ENCODE measurements around the gene RUFY4. TPM values are rescaled to one million over a fixed set of nuclear protein-coding genes. Genes with fewer than 3 reads are reported as not detected.
A peak's percentile ranks its signal among the peaks of the same experiment; 100 is the strongest.
"Not testable (repeated sequence)": the region's sequence is repeated elsewhere in the genome, so short reads cannot be mapped to it uniquely, and the experiment has no call there.

The RUFY4 gene
- total and polyA plus RNA-seq, 9 of the 15 experiments (the other 6 are each of a cell fraction or from before 2014, with no cell fraction given), result not detected

DNA sequence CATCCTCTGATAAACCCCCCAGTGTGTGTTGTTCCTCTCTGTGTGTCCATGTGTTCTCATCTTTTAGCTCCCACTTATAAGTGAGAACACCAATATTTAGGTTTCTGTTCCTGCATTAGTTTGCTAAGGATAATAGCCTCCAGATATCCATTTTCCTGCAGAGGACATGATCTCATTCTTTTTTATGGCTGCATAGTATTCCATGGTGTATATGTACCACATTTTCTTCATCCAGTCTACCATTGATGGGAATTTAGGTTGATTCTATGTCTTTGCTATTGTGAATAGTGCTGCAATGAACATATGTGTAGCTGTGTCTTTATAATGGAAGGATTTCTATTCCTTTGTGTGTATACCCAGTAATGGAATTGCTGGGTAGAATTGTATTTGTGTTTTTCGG, 24.5 kb upstream of the RUFY4 start:
- H3K9me3 ChIP-seq (replicated peaks; ENCODE audit: control insufficient read depth, insufficient read depth, low read depth, low read length); H3K4me2 ChIP-seq (ENCODE audit: insufficient read depth, low read length); H3K4me3 ChIP-seq; DNase-seq (ENCODE audit: extremely low read depth in 1 of 4, low spot score in 3 of 4); ATAC-seq; H3K36me3 ChIP-seq (ENCODE audit: control insufficient read depth, insufficient read depth, low read length); H2AFZ ChIP-seq (ENCODE audit: low read depth, low read length); H3K9ac ChIP-seq (ENCODE audit: insufficient read depth in 1 of 2, low read depth in 2 of 2, low read length in 2 of 2); in situ Hi-C loops (cut with MboI); intact Hi-C loops (cut with micrococcal nuclease); FAIRE-seq; CTCF ChIA-PET (ENCODE audit: low intra/inter-chr PET ratio); H3K27ac ChIP-seq (ENCODE audit: extremely low read depth, low read depth, low read length); BruUV-seq (replicated peaks); H3K27me3 ChIP-seq (ENCODE audit: control insufficient read depth in 2 of 2, insufficient read depth in 2 of 2, low read length in 2 of 2); H3K9me1 ChIP-seq (ENCODE audit: control insufficient read depth, insufficient read depth, low read length); H3K4me1 ChIP-seq (replicated peaks in 1 of 2; ENCODE audit: control insufficient read depth in 2 of 2, insufficient read depth in 2 of 2, low read length in 2 of 2); H3K79me2 ChIP-seq (ENCODE audit: control insufficient read depth, insufficient read depth, low read length); H4K20me1 ChIP-seq (replicated peaks; ENCODE audit: control insufficient read depth, insufficient read depth, low read length): not testable (repeated sequence)
- POLR2A ChIA-PET, result interaction anchor here (0.6 kb wide), 1 partner anchor 219 kb away, joined by 3 read pairs; no protein-coding TSS in a partner anchor
- 0% methylated on average over 1 of the region's 1 CpG for WGBS (ENCODE audit: insufficient coverage, low coverage, missing lambda C conversion rate)
- TF ChIP-seq ZNF146 (CRISPR knock-in tag; IDR thresholded peaks at IDR 0.05; ENCODE audit: unreplicated experiment), result peak; percentile 31

DNA sequence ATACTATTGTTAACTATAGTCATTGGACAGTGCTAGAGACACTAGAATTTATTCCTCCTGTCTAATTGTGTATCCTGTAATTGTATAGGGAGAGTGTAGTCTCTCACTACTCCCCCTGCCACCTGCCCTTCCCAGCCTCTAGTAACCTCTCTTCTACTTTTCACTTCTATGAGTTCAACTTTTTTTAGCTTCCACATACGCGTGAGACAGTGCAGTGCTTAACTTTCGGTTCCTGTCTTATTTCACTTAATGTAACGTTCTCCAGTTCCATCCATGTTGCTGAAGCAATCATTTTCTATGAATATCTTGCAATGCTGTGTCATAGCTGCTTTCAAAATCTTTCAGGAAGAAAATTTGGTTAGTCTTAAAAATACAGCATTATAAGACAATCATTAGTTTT, 22.8 kb upstream of the RUFY4 start:
- Histone ChIP-seq H3K79me2 (ENCODE audit: control insufficient read depth, insufficient read depth, low read length) (no peaks in the 10 kb centered on the region), H3K4me3 (no peak overlapping the region), H3K36me3 (ENCODE audit: control insufficient read depth, insufficient read depth, low read length) (no peaks in the 10 kb centered on the region), H3K9me3 (replicated peaks; ENCODE audit: control insufficient read depth, insufficient read depth, low read depth, low read length) (no peaks in the 10 kb centered on the region), H3K27me3 (ENCODE audit: control insufficient read depth in 2 of 2, insufficient read depth in 2 of 2, low read length in 2 of 2) (peaks cover 2 to 5% of the 10 kb centered on the region in 2 experiments; a peak in 3 of 5 replicates), H3K9ac (ENCODE audit: insufficient read depth in 1 of 2, low read depth in 2 of 2, low read length in 2 of 2) (no peak overlapping the region), H3K4me1 (replicated peaks in 1 of 2; ENCODE audit: control insufficient read depth in 2 of 2, insufficient read depth in 2 of 2, low read length in 2 of 2) (no peaks in the 10 kb centered on the region), H2AFZ (ENCODE audit: low read depth, low read length) (no peak overlapping the region), H3K27ac (ENCODE audit: extremely low read depth, low read depth, low read length) (no peak overlapping the region), H3K9me1 (ENCODE audit: control insufficient read depth, insufficient read depth, low read length) (no peaks in the 10 kb centered on the region), H4K20me1 (replicated peaks; ENCODE audit: control insufficient read depth, insufficient read depth, low read length) (no peaks in the 10 kb centered on the region), H3K4me2 (ENCODE audit: insufficient read depth, low read length) (no peak overlapping the region)
- ATAC-seq (no peak), DNase-seq (ENCODE audit: extremely low read depth in 1 of 4, low spot score in 3 of 4) (no peak), FAIRE-seq (no peak)
- WGBS (ENCODE audit: insufficient coverage, low coverage, missing lambda C conversion rate), result 2% methylated on average over 4 of the region's 4 CpGs
- in situ Hi-C loops (cut with MboI) (no loop called here), intact Hi-C loops (cut with micrococcal nuclease) (no loop called here)
- BruUV-seq (replicated peaks), result no TSS peak
- ChIA-PET CTCF (ENCODE audit: low intra/inter-chr PET ratio) (no interaction called here), POLR2A (interaction anchor here (0.6 kb wide), 1 partner anchor 269 kb away, joined by 3 read pairs; no protein-coding TSS in a partner anchor)
- TF ChIP-seq TCF3 (CRISPR knock-in tag; IDR thresholded peaks at IDR 0.05), result no peak
- TF ChIP-seq, protein P1, sequence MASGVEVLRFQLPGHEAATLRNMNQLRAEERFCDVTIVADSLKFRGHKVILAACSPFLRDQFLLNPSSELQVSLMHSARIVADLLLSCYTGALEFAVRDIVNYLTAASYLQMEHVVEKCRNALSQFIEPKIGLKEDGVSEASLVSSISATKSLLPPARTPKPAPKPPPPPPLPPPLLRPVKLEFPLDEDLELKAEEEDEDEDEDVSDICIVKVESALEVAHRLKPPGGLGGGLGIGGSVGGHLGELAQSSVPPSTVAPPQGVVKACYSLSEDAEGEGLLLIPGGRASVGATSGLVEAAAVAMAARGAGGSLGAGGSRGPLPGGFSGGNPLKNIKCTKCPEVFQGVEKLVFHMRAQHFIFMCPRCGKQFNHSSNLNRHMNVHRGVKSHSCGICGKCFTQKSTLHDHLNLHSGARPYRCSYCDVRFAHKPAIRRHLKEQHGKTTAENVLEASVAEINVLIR (CRISPR knock-in tag; IDR thresholded peaks at IDR 0.05), result no peak
- no peak for TF ChIP-seq IFI16 (CRISPR knock-in tag; IDR thresholded peaks at IDR 0.05)
- TF ChIP-seq ETV6 (IDR thresholded peaks at IDR 0.05; ENCODE audit: borderline replicate concordance in 1 of 2, low read depth in 2 of 2, low read length in 1 of 2), result no peak
- no peak for TF ChIP-seq ETV6 (CRISPR knock-in tag; IDR thresholded peaks at IDR 0.05; ENCODE audit: borderline replicate concordance)
- TF ChIP-seq, protein P2, sequence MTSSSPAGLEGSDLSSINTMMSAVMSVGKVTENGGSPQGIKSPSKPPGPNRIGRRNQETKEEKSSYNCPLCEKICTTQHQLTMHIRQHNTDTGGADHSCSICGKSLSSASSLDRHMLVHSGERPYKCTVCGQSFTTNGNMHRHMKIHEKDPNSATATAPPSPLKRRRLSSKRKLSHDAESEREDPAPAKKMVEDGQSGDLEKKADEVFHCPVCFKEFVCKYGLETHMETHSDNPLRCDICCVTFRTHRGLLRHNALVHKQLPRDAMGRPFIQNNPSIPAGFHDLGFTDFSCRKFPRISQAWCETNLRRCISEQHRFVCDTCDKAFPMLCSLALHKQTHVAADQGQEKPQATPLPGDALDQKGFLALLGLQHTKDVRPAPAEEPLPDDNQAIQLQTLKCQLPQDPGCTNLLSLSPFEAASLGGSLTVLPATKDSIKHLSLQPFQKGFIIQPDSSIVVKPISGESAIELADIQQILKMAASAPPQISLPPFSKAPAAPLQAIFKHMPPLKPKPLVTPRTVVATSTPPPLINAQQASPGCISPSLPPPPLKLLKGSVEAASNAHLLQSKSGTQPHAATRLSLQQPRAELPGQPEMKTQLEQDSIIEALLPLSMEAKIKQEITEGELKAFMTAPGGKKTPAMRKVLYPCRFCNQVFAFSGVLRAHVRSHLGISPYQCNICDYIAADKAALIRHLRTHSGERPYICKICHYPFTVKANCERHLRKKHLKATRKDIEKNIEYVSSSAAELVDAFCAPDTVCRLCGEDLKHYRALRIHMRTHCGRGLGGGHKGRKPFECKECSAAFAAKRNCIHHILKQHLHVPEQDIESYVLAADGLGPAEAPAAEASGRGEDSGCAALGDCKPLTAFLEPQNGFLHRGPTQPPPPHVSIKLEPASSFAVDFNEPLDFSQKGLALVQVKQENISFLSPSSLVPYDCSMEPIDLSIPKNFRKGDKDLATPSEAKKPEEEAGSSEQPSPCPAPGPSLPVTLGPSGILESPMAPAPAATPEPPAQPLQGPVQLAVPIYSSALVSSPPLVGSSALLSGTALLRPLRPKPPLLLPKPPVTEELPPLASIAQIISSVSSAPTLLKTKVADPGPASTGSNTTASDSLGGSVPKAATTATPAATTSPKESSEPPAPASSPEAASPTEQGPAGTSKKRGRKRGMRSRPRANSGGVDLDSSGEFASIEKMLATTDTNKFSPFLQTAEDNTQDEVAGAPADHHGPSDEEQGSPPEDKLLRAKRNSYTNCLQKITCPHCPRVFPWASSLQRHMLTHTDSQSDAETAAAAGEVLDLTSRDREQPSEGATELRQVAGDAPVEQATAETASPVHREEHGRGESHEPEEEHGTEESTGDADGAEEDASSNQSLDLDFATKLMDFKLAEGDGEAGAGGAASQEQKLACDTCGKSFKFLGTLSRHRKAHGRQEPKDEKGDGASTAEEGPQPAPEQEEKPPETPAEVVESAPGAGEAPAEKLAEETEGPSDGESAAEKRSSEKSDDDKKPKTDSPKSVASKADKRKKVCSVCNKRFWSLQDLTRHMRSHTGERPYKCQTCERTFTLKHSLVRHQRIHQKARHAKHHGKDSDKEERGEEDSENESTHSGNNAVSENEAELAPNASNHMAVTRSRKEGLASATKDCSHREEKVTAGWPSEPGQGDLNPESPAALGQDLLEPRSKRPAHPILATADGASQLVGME (CRISPR knock-in tag; IDR thresholded peaks at IDR 0.05), result no peak
- no peak for TF ChIP-seq ZNF41 (CRISPR knock-in tag; conservative IDR thresholded peaks at IDR 0.05)
- no peak for TF ChIP-seq ZNF354B (CRISPR knock-in tag; IDR thresholded peaks at IDR 0.05)
- no peak for TF ChIP-seq RFX5 (IDR thresholded peaks at IDR 0.05; ENCODE audit: low read depth, low read length)

All from K562 (cell line).